ENCODE measurements around the gene GAB3. TPM values are rescaled to one million over a fixed set of nuclear protein-coding genes. Genes with fewer than 3 reads are reported as not detected.

GAB3 gene
- total and polyA plus RNA-seq, 9 of the 15 experiments (the other 6 are each of a cell fraction or from before 2014, with no cell fraction given): 16.1 to 31.4 (median 20.2) TPM

GRCh38 chrX:154720067-154720466 is 30.8 kb downstream of the GAB3 start (continued):
- TF ChIP-seq, protein P1, sequence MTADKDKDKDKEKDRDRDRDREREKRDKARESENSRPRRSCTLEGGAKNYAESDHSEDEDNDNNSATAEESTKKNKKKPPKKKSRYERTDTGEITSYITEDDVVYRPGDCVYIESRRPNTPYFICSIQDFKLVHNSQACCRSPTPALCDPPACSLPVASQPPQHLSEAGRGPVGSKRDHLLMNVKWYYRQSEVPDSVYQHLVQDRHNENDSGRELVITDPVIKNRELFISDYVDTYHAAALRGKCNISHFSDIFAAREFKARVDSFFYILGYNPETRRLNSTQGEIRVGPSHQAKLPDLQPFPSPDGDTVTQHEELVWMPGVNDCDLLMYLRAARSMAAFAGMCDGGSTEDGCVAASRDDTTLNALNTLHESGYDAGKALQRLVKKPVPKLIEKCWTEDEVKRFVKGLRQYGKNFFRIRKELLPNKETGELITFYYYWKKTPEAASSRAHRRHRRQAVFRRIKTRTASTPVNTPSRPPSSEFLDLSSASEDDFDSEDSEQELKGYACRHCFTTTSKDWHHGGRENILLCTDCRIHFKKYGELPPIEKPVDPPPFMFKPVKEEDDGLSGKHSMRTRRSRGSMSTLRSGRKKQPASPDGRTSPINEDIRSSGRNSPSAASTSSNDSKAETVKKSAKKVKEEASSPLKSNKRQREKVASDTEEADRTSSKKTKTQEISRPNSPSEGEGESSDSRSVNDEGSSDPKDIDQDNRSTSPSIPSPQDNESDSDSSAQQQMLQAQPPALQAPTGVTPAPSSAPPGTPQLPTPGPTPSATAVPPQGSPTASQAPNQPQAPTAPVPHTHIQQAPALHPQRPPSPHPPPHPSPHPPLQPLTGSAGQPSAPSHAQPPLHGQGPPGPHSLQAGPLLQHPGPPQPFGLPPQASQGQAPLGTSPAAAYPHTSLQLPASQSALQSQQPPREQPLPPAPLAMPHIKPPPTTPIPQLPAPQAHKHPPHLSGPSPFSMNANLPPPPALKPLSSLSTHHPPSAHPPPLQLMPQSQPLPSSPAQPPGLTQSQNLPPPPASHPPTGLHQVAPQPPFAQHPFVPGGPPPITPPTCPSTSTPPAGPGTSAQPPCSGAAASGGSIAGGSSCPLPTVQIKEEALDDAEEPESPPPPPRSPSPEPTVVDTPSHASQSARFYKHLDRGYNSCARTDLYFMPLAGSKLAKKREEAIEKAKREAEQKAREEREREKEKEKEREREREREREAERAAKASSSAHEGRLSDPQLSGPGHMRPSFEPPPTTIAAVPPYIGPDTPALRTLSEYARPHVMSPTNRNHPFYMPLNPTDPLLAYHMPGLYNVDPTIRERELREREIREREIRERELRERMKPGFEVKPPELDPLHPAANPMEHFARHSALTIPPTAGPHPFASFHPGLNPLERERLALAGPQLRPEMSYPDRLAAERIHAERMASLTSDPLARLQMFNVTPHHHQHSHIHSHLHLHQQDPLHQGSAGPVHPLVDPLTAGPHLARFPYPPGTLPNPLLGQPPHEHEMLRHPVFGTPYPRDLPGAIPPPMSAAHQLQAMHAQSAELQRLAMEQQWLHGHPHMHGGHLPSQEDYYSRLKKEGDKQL (CRISPR knock-in tag; IDR thresholded peaks at IDR 0.05; ENCODE audit: borderline replicate concordance): no peak
- TF ChIP-seq ZNF347 (CRISPR knock-in tag; IDR thresholded peaks at IDR 0.05; ENCODE audit: low read depth) (no peak), HDAC6 (IDR thresholded peaks at IDR 0.05; ENCODE audit: low read depth, low read length) (no peak), POU5F1 (IDR thresholded peaks at IDR 0.05; ENCODE audit: borderline replicate concordance, low read depth, low read length, partially characterized antibody) (no peak), CEBPB (tag; IDR thresholded peaks at IDR 0.05) (peak; percentile 70), SP1 (CRISPR knock-in tag; IDR thresholded peaks at IDR 0.05) (no peak), NFXL1 (CRISPR knock-in tag; IDR thresholded peaks at IDR 0.05) (no peak), DMBX1 (CRISPR knock-in tag; IDR thresholded peaks at IDR 0.05; ENCODE audit: borderline replicate concordance) (no peak), PKNOX1 (IDR thresholded peaks at IDR 0.05) (peak; percentile 21; the same call in 1 of the 2 replicates), SMAD1 (IDR thresholded peaks at IDR 0.05; ENCODE audit: low read depth, low read length, partially characterized antibody) (no peak), IFI16 (CRISPR knock-in tag; IDR thresholded peaks at IDR 0.05) (no peak), MEIS2 (IDR thresholded peaks at IDR 0.05; ENCODE audit: partially characterized antibody) (peak; percentile 30), NELFE (IDR thresholded peaks at IDR 0.05; ENCODE audit: insufficient read depth, insufficient read length) (no peak), SRSF1 (IDR thresholded peaks at IDR 0.05; ENCODE audit: low read depth, low read length) (no peak), NCOR1 (IDR thresholded peaks at IDR 0.05) (no peak)
- TF ChIP-seq, protein P2, sequence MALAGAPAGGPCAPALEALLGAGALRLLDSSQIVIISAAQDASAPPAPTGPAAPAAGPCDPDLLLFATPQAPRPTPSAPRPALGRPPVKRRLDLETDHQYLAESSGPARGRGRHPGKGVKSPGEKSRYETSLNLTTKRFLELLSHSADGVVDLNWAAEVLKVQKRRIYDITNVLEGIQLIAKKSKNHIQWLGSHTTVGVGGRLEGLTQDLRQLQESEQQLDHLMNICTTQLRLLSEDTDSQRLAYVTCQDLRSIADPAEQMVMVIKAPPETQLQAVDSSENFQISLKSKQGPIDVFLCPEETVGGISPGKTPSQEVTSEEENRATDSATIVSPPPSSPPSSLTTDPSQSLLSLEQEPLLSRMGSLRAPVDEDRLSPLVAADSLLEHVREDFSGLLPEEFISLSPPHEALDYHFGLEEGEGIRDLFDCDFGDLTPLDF (CRISPR knock-in tag; IDR thresholded peaks at IDR 0.05): no peak
- TF ChIP-seq, protein P3, sequence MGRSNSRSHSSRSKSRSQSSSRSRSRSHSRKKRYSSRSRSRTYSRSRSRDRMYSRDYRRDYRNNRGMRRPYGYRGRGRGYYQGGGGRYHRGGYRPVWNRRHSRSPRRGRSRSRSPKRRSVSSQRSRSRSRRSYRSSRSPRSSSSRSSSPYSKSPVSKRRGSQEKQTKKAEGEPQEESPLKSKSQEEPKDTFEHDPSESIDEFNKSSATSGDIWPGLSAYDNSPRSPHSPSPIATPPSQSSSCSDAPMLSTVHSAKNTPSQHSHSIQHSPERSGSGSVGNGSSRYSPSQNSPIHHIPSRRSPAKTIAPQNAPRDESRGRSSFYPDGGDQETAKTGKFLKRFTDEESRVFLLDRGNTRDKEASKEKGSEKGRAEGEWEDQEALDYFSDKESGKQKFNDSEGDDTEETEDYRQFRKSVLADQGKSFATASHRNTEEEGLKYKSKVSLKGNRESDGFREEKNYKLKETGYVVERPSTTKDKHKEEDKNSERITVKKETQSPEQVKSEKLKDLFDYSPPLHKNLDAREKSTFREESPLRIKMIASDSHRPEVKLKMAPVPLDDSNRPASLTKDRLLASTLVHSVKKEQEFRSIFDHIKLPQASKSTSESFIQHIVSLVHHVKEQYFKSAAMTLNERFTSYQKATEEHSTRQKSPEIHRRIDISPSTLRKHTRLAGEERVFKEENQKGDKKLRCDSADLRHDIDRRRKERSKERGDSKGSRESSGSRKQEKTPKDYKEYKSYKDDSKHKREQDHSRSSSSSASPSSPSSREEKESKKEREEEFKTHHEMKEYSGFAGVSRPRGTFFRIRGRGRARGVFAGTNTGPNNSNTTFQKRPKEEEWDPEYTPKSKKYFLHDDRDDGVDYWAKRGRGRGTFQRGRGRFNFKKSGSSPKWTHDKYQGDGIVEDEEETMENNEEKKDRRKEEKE (IDR thresholded peaks at IDR 0.05; ENCODE audit: borderline replicate concordance in 1 of 2, control insufficient read depth in 1 of 2, low read depth in 2 of 2, low read length in 1 of 2): no peak

All from K562 (cell line).